HL-60 (cell line): ENCODE results near the gene DIP2C.
"Not testable (repeated sequence)": the region's sequence is repeated elsewhere in the genome, so short reads cannot be mapped to it uniquely, and the experiment has no call there.

Experiments used
- CTCF ChIP-seq: IDR thresholded peaks from one replicate; pipeline ENCODE4 v1.5.1; 2011; ENCODE audit warnings: low read length, control low read depth, inconsistent platforms; ENCODE audit not compliant: insufficient read depth
- GABPA ChIP-seq: IDR thresholded peaks from 2 replicates; pipeline ENCODE4 v1.6.1; 2012; ENCODE audit warnings: low read depth
- POLR2AphosphoS5 ChIP-seq: IDR thresholded peaks from 2 replicates; pipeline ENCODE4 v1.6.1; 2012; ENCODE audit warnings: low read depth
- REST ChIP-seq: IDR thresholded peaks from 2 replicates; pipeline ENCODE4 v1.6.1; 2012; ENCODE audit warnings: low read depth; ENCODE audit not compliant: insufficient replicate concordance

GRCh38 chr10:479706-480497 is 209.6 kb downstream of the DIP2C start:
- not testable (repeated sequence) for TF ChIP-seq CTCF, REST, POLR2AphosphoS5, GABPA
